SU-DHL-6 (cell line): ENCODE measurements around the gene PIP5K1B.

Source experiments
- EZH2phosphoT487 ChIP-seq: fragments of 200-600 bp; sonication (generic), shearing (Covaris generic); conservative IDR thresholded peaks from 2 replicates; pipeline ENCODE4 v1.6.1; 2018; ENCODE audit warnings: mild to moderate bottlenecking, antibody characterized with exemption, low read length, moderate library complexity, mixed read lengths
- TF ChIP-seq, protein P1 (sequence below): fragments of 200-600 bp; sonication (generic); IDR thresholded peaks from one replicate; pipeline ENCODE4 v1.5.1; 2017; ENCODE audit warnings: antibody characterized with exemption, mild to moderate bottlenecking, low read length, moderate library complexity; ENCODE audit not compliant: insufficient read depth, poor library complexity, severe bottlenecking

DNA sequence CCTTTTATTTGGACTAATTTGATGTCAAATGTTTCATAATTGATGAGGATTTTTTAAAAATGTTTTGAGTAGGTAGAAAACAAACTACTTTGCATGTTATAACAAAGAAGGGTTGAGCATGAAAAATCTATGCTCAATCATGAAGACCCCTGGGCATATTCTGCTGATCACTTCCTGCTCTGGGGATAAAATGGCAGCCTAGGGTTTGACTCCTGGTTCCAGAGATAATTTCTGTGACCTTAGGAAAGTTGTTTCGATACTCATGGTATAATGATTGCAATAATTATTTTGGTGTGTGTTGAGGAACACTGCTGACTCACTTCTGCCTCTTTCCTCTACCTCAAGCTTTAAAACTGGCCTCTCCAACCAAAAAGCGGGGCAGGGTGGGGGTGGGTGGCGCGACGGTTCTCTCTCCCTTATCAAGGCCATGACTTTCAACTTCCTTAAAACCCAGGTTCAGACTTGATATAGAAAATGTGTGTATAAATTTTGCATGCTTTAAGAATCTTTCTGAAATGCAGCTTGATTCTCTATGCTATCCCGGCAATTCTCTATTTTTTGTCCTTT is 6.0 kb upstream of the PIP5K1B start:
- TF ChIP-seq EZH2phosphoT487 = no peak
- TF ChIP-seq, protein P1, sequence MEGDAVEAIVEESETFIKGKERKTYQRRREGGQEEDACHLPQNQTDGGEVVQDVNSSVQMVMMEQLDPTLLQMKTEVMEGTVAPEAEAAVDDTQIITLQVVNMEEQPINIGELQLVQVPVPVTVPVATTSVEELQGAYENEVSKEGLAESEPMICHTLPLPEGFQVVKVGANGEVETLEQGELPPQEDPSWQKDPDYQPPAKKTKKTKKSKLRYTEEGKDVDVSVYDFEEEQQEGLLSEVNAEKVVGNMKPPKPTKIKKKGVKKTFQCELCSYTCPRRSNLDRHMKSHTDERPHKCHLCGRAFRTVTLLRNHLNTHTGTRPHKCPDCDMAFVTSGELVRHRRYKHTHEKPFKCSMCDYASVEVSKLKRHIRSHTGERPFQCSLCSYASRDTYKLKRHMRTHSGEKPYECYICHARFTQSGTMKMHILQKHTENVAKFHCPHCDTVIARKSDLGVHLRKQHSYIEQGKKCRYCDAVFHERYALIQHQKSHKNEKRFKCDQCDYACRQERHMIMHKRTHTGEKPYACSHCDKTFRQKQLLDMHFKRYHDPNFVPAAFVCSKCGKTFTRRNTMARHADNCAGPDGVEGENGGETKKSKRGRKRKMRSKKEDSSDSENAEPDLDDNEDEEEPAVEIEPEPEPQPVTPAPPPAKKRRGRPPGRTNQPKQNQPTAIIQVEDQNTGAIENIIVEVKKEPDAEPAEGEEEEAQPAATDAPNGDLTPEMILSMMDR = no peak
